C4-2B (cell line): ENCODE measurements around the gene ACOXL.

Source experiments
- ZFX ChIP-seq: fragments of 450-650 bp; IDR thresholded peaks from 2 replicates; pipeline ENCODE4 v1.6.1; 2017
- TF ChIP-seq, protein P1 (sequence below): fragments of 450-650 bp; conservative IDR thresholded peaks from 2 replicates; pipeline ENCODE4 v1.5.1; 2017; ENCODE audit warnings: mild to moderate bottlenecking

DNA sequence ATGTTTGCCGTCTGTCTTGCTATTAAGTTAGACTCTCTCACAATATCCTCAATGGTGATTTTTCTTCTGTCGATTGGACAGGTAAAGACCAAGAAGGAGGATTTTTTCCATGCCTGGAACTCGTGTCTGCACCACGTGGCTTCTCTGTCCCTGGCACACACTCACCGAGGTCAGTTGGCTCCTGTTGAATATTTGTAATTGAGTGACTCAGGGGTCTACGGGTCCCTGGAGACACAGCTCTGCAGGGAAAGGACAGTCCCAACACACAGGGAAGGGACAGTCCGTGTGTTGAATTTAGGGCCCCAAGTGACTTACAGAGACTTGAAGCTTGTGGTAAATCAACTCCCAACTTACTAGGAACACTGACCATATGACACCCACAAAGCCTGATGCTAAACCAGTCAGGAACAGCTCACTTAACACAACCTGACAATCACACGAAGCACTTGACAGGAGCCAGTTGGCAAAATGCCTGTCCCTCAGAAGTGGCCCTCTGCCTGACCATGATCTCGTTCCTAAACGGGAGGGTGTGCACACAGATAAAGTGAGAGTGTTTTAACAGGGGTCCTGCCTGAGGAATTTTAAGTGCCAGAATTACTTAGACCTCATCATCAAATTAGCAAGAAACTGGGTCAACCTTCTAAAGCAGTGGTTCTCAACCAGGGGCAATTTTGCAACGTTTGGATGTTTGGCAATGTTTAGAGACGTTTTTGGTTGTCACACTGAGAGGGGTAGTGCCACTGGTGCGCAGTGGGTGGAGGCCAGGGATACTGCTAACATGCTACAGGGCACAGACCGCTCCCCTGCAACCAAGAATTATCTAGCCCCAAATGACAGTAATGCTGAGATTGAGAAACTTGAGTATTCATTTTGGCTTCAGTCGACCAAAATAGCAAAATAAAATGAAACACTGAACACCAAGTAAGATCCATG, 299.4 kb downstream of the ACOXL start:
- TF ChIP-seq, protein P1, sequence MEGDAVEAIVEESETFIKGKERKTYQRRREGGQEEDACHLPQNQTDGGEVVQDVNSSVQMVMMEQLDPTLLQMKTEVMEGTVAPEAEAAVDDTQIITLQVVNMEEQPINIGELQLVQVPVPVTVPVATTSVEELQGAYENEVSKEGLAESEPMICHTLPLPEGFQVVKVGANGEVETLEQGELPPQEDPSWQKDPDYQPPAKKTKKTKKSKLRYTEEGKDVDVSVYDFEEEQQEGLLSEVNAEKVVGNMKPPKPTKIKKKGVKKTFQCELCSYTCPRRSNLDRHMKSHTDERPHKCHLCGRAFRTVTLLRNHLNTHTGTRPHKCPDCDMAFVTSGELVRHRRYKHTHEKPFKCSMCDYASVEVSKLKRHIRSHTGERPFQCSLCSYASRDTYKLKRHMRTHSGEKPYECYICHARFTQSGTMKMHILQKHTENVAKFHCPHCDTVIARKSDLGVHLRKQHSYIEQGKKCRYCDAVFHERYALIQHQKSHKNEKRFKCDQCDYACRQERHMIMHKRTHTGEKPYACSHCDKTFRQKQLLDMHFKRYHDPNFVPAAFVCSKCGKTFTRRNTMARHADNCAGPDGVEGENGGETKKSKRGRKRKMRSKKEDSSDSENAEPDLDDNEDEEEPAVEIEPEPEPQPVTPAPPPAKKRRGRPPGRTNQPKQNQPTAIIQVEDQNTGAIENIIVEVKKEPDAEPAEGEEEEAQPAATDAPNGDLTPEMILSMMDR: no peak
- no peak for TF ChIP-seq ZFX
